Brain microvascular endothelial cell (primary cell): ENCODE results near the gene GPHN.
A peak's percentile ranks its signal among the peaks of the same experiment; 100 is the strongest.

Experiments
- DNase-seq: peaks from one replicate; pipeline ENCODE4 v3.0.0-alpha.2; 2020
- H3K27ac ChIP-seq: fragments of 250-450 bp; sonication (Bioruptor Pico); 2 replicates; pipeline ENCODE4 v1.5.1; 2020; ENCODE audit warnings: mild to moderate bottlenecking, moderate library complexity
- H3K27me3 ChIP-seq: fragments of 250-450 bp; sonication (Bioruptor Pico); replicated peaks from 2 replicates; pipeline ENCODE4 v1.5.1; 2020; ENCODE audit warnings: mild to moderate bottlenecking
- H3K36me3 ChIP-seq: fragments of 250-450 bp; sonication (Bioruptor Pico); replicated peaks from 2 replicates; pipeline ENCODE4 v1.5.1; 2020; ENCODE audit warnings: mild to moderate bottlenecking
- H3K4me3 ChIP-seq: 2 replicates; pipeline ENCODE4 v1.5.1; 2011; ENCODE audit warnings: low read depth, mild to moderate bottlenecking, control low read depth, low read length, moderate library complexity
- CTCF ChIP-seq: IDR thresholded peaks from 2 replicates; pipeline ENCODE4 v1.5.1; 2011; ENCODE audit warnings: low read depth, mild to moderate bottlenecking, moderate library complexity, low read length, control low read depth, inconsistent platforms; ENCODE audit errors: missing control alignments
- in situ Hi-C: cut with HindIII; loops from 2 replicates; pipeline ENCODE4 v1.10.0; 2017; ENCODE audit warnings: low sequenced_read_pairs, low pct_ligation_motif_present

The GPHN gene

GRCh38 chr14:67172056-67172455 is 664.1 kb downstream of the GPHN start:
- H3K27ac ChIP-seq = no peak overlapping the region
- in situ Hi-C loops = loop anchor here (25.0 kb wide), 1 partner anchor 115 kb away; no protein-coding TSS in a partner anchor

GRCh38 chr14:67172520-67172919 is 664.6 kb downstream of the GPHN start:
- no peak overlapping the region for H3K4me3 ChIP-seq
- no peak for DNase-seq
- in situ Hi-C loops = loop anchor here (25.0 kb wide), 1 partner anchor 115 kb away; no protein-coding TSS in a partner anchor
- no peaks in the 10 kb centered on the region for H3K36me3 ChIP-seq
- no peak for TF ChIP-seq CTCF
- H3K27ac ChIP-seq = no peak overlapping the region
- H3K27me3 ChIP-seq = no peaks in the 10 kb centered on the region

More at GRCh38 chr14:67172056-67172455, 664.1 kb downstream of the GPHN start:
- H3K36me3 ChIP-seq = no peaks in the 10 kb centered on the region
- H3K4me3 ChIP-seq = no peak overlapping the region
- DNase-seq = no peak
- no peak for TF ChIP-seq CTCF
- no peaks in the 10 kb centered on the region for H3K27me3 ChIP-seq

- no peak overlapping the region for H3K27ac ChIP-seq
Measured at GRCh38 chr14:67173719-67174118, 665.8 kb downstream of the GPHN start.

GRCh38 chr14:67186172-67186768 is 678.3 kb downstream of the GPHN start:
- in situ Hi-C loops = no loop called here
- no peak for DNase-seq
- no peaks in the 10 kb centered on the region for H3K36me3 ChIP-seq
- no peak for TF ChIP-seq CTCF
- no peak overlapping the region for H3K4me3 ChIP-seq
- no peak overlapping the region for H3K27ac ChIP-seq
- H3K27me3 ChIP-seq = no peaks in the 10 kb centered on the region

More at GRCh38 chr14:67173719-67174118, 665.8 kb downstream of the GPHN start:
- TF ChIP-seq CTCF = no peak
- in situ Hi-C loops = loop anchor here (25.0 kb wide), 1 partner anchor 114 kb away; no protein-coding TSS in a partner anchor
- Histone ChIP-seq H3K4me3 (no peak overlapping the region), H3K36me3 (no peaks in the 10 kb centered on the region), H3K27me3 (no peaks in the 10 kb centered on the region)
- no peak for DNase-seq

GRCh38 chr14:67186789-67187584 is 679.0 kb downstream of the GPHN start:
- no peak for TF ChIP-seq CTCF
- no peak overlapping the region for H3K4me3 ChIP-seq
- in situ Hi-C loops = no loop called here
- H3K27ac ChIP-seq = no peak overlapping the region
- no peaks in the 10 kb centered on the region for H3K27me3 ChIP-seq
- DNase-seq = peak; percentile 45
- no peaks in the 10 kb centered on the region for H3K36me3 ChIP-seq
